NCI-H774 (cell line): Measurements from ENCODE around the gene ZNF479.
"Not testable (repeated sequence)": the region's sequence is repeated elsewhere in the genome, so short reads cannot be mapped to it uniquely, and the experiment has no call there.

Experiments used
- DNase-seq: peaks from one replicate; lab custom pipeline; 2025; lab: John Stamatoyannopoulos, UW

ZNF479 gene

DNA sequence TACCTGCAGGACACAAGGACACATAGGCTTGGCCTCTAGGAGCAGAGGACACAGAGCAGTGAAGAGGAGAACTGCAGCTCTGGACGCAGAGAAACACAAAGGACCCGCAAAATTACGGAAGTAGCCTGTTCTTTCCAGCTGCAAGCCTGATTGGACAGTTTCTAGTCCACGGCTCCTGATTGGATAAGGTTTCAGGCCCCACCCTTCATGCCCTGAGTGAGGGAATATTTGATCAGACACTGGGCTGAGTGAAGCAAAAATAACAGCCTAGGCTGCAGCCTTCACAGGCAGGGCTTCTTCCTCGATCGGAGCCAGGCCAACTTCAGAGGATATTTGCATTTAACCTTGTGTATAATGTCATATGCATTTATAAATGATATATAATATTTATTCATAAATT, at the start of gene ZNF479:
TSS of gene ZNF479 (minus strand) at position 101 of the 400 bp plus-strand sequence. CDS start 112 bp downstream, outside the sequence.
- DNase-seq, result not testable (repeated sequence)

DNA sequence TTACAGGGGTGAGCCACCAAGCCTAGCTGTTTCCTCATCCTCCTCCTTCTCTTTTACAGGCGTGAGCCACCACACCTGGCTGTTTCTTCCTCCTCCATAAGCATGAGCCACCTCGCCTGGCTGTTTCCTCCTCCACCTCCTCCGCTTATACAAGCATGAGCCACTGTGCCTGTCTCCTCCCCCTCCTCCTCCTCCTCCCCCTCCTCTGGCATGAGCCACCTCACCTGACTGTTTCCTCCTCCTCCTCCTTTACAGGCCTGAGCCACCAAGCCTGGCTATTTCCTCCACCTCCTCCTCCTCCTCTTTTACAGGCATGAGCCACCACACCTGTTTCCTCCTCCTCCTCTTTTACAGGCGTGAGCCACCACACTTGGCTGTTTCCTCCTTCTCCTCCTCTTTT, 49.8 kb upstream of the ZNF479 start:
- no peak for DNase-seq

DNA sequence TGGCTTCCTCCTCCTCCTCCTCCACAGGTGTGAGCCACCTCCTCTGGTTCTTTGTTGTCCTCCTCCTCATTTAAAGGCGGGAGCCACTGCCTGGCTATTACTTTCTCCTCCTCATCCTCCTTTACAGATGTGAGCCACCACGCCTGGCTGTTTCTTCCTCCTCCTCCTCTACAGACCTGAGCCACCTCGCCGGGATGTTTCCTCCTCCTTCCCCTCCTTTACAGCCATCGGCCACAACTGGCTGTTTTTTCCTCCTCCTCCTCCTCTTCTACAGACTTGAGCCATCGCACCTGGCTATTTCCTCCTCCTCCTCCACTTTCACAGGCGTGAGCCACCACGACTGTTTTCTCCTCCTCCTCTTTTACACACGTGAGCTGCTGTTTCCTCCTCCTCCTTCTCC, 49.0 kb upstream of the ZNF479 start:
- no peak for DNase-seq

DNA sequence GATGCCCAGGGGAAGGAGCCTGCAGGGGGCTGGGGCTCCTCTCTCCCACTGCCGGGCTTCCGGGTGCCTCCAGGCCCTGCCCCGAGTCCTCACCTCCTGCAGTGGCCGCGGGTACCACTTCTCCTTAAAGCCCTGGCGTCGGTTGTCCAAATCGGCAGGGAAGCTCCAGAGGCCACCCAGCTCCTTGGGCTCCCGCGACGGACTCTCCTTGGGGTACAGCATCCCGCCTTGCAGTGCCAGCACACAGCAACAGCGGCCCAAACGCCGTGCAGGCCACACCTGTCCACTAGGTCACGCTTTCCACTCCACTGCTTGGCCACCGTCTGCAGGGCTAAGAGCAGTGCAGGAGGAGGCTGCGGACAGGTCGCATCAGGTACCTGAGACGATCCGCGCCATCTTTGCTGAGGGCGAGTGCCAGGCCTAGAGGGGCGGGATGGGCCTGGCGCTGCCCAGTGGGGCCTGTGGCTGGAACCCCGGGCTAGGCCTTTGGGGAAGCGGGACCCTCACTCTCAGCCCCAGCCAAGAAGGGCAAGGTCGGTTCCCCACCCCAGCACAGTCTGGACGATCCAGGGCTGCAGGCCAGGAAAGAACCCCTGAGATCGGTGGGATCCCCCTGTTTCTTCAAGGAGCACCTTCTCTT, 47.7 kb upstream of the ZNF479 start:
- no peak for DNase-seq

DNA sequence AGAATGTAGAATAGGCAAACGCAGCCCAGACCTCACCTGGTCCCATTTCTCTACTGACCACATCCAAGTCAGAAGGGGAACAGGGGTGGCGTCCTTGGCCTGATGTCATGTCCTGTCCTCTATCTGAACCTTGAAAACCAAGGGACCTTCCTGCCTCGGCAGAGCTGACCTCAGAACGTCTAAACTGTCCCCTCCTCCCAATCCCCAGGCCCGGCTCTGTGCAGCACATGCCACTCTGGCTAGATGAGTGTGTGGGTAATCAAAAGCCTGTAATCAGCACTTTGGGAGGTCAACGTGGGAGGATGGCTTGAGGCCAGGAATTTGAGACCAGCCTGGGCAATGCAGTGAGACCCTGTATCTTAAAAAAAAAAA, 46.5 kb upstream of the ZNF479 start:
- no peak for DNase-seq

DNA sequence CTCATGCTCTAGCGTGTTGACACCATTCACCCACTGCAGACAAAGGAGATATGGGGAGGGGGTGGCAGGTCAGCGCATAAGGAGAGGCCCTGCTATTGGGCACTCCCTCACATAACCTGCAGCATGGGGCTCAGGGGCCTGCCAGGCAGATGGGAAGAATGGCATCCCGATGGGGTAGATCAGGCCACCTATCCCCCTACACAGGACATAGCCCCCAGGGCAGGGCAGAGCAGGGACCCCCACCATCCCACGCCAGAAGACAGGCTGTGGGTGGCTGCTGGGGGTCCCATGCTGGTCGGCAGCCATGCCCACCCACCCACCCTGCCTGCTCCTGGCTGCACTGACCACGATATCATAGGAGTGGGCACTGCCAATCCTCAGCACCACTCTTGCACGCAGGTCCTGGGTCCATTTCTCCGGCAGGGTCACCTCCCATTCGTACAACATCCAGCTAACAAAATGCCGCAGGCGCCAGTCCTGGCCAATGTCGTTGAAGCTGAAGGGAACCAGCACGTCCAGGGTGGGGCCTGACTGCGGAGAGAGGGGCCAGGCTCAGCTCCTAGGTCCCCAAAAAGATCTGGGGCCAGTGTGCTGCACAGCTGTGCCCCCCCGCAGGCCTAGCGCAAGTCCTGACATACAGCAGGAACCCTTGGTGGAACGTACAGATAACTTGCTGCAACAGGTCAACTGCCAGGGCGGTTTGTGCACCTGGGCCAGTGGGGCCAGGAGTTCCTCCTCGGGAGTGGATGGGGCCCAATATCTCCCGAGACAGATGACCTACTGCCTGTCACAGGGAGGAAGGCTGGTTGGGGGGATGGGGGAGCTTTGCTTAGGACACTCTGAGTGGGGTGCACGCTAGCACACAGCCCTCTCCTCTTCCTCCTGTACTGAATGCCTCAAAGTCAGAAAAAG, 45.9 kb upstream of the ZNF479 start:
- no peak for DNase-seq

DNA sequence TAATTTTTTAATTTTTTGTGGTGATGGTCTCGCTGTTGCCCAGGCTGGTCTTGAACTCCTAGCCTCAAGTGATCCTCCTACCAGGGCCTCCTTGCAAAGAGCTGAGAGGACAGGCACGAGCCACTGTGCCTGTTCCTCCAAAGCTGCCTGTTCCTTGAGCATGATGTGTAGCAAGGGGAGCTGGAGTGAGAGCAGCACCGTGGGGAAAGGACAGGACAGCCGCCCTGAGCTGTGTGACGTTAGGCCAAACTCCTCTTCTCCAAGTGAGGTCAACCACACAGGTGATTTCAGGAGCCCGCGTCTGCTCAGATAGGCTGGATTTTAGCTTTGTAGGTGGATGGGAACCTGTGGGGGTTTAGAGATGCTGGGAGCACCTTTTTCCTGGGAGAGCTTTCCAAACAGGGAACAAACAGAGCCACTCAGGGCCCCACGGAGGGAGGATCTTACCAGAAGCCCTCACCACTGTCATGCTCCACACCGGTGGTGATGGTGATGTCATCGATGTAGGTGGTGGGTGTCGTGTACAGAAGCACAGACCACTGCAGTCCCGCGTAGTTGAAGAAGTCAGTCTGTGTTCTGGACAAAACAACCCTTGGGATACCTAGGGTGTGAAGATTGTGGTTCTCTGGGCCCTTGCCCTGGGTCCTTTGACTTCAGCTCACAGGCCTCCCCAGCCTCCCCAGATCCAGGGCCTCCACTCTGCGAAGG, 44.8 kb upstream of the ZNF479 start:
- no peak for DNase-seq

- DNase-seq, result no peak
Measured at GRCh38 chr7:57165285-57165899, 33.2 kb upstream of the ZNF479 start.

DNA sequence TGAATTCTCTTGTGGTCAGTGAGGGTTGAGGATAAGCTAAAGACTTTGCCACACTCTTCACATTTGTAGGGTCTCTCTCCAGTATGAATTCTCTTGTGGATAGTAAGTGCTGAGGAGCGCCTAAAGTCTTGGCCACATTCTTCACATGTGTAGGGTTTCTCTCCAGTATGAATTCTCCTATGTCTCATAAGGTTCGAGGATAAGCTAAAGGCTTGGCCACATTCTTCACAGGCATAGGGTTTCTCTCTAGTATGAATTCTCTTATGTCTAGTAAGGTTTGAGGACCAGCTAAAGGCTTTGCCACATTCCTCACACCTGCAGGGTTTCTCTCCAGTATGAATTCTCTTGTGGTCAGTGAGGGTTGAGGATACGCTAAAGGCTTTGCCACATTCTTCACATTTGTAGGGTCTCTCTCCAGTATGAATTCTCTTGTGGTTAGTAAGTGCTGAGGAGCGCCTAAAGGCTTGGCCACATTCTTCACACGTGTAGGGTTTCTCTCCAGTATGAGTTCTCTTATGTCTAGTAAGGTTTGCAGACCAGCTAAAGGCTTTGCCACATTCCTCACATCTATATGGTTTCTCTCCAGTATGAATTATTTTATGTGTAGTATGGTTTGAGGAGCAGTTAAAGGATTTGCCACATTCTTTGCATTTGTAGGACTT, 12.0 kb downstream of the ZNF479 start:
- not testable (repeated sequence) for DNase-seq
